ENCODE measurements around the gene C1orf185.
"Not testable (repeated sequence)": the region's sequence is repeated elsewhere in the genome, so short reads cannot be mapped to it uniquely, and the experiment has no call there.

Gene C1orf185

GRCh38 chr1:51158263-51158662 is 56.2 kb downstream of the C1orf185 start:
- H3K4me2 ChIP-seq (ENCODE audit: low read length, poor library complexity, severe bottlenecking): no peak overlapping the region

GRCh38 chr1:51162560-51162959 is 60.5 kb downstream of the C1orf185 start:
- not testable (repeated sequence) for H3K14ac ChIP-seq (ENCODE audit: low read length in 2 of 2); H3K4me3 ChIP-seq (ENCODE audit: insufficient read depth in 1 of 2, low read depth in 1 of 2, low read length in 2 of 2); H3K9ac ChIP-seq (ENCODE audit: low read length); H3K4me2 ChIP-seq (ENCODE audit: low read length, poor library complexity, severe bottlenecking); H3K79me1 ChIP-seq (replicated peaks; ENCODE audit: low read length, poor library complexity, severe bottlenecking); H3K23ac ChIP-seq (ENCODE audit: low read length in 2 of 2); H2AFZ ChIP-seq (ENCODE audit: low read depth, low read length); H2BK120ac ChIP-seq (ENCODE audit: low read depth, low read length); H2AK5ac ChIP-seq (ENCODE audit: low read length, severe bottlenecking); H2BK12ac ChIP-seq (ENCODE audit: low read length in 2 of 2); H3K27ac ChIP-seq (ENCODE audit: low read length, poor library complexity, severe bottlenecking); H3K27me3 ChIP-seq (ENCODE audit: control insufficient read depth in 1 of 2, insufficient read depth in 1 of 2, low read length in 2 of 2); H3K9me3 ChIP-seq (ENCODE audit: control insufficient read depth, low read length); H2BK15ac ChIP-seq (ENCODE audit: low read depth, poor library complexity, severe bottlenecking); DNase-seq; H3K36me3 ChIP-seq (ENCODE audit: control insufficient read depth in 1 of 2, insufficient read depth in 2 of 2, low read depth in 1 of 2, low read length in 2 of 2); H3K4me1 ChIP-seq (ENCODE audit: control insufficient read depth, insufficient read depth, low read depth, low read length); H4K8ac ChIP-seq (ENCODE audit: low read length); H4K91ac ChIP-seq (ENCODE audit: low read length); H2BK5ac ChIP-seq (ENCODE audit: low read depth, low read length, poor library complexity, severe bottlenecking); H3K4ac ChIP-seq (ENCODE audit: low read depth in 1 of 2, low read length in 2 of 2); H3K18ac ChIP-seq (ENCODE audit: low read depth in 1 of 2, low read length in 2 of 2)
- WGBS: 81% methylated on average over 5 of the region's 5 CpGs

More at GRCh38 chr1:51158263-51158662, 56.2 kb downstream of the C1orf185 start:
- Histone ChIP-seq H3K4ac (ENCODE audit: low read depth in 1 of 2, low read length in 2 of 2) (no peak overlapping the region), H4K8ac (ENCODE audit: low read length) (no peak overlapping the region), H3K9me3 (ENCODE audit: control insufficient read depth, low read length) (peaks cover 25% of the 10 kb centered on the region), H3K9ac (ENCODE audit: low read length) (no peak overlapping the region), H2AFZ (ENCODE audit: low read depth, low read length) (no peak overlapping the region), H2BK5ac (ENCODE audit: low read depth, low read length, poor library complexity, severe bottlenecking) (no peak overlapping the region), H3K4me3 (ENCODE audit: insufficient read depth in 1 of 2, low read depth in 1 of 2, low read length in 2 of 2) (no peak overlapping the region), H3K27ac (ENCODE audit: low read length, poor library complexity, severe bottlenecking) (no peak overlapping the region), H3K18ac (ENCODE audit: low read depth in 1 of 2, low read length in 2 of 2) (no peak overlapping the region), H2BK15ac (ENCODE audit: low read depth, poor library complexity, severe bottlenecking) (no peak overlapping the region), H2AK5ac (ENCODE audit: low read length, severe bottlenecking) (no peak overlapping the region), H3K27me3 (ENCODE audit: control insufficient read depth in 1 of 2, insufficient read depth in 1 of 2, low read length in 2 of 2) (no peaks in the 10 kb centered on the region), H3K4me1 (ENCODE audit: control insufficient read depth, insufficient read depth, low read depth, low read length) (no peaks in the 10 kb centered on the region), H3K36me3 (ENCODE audit: control insufficient read depth in 1 of 2, insufficient read depth in 2 of 2, low read depth in 1 of 2, low read length in 2 of 2) (no peaks in the 10 kb centered on the region), H2BK120ac (ENCODE audit: low read depth, low read length) (no peak overlapping the region), H4K91ac (ENCODE audit: low read length) (no peak overlapping the region), H2BK12ac (ENCODE audit: low read length in 2 of 2) (no peak overlapping the region), H3K14ac (ENCODE audit: low read length in 2 of 2) (no peak overlapping the region), H3K23ac (ENCODE audit: low read length in 2 of 2) (no peak overlapping the region), H3K79me1 (replicated peaks; ENCODE audit: low read length, poor library complexity, severe bottlenecking) (no peaks in the 10 kb centered on the region)
- no peak for DNase-seq
- 83% methylated on average over 3 of the region's 4 CpGs for WGBS

- no peak overlapping the region for H3K4ac ChIP-seq (ENCODE audit: low read depth in 1 of 2, low read length in 2 of 2)
- no peak overlapping the region for H4K91ac ChIP-seq (ENCODE audit: low read length)
- no peak overlapping the region for H3K4me3 ChIP-seq (ENCODE audit: insufficient read depth in 1 of 2, low read depth in 1 of 2, low read length in 2 of 2)
- no peak overlapping the region for H2BK15ac ChIP-seq (ENCODE audit: low read depth, poor library complexity, severe bottlenecking)
- H3K36me3 ChIP-seq (ENCODE audit: control insufficient read depth in 1 of 2, insufficient read depth in 2 of 2, low read depth in 1 of 2, low read length in 2 of 2): no peaks in the 10 kb centered on the region
- H3K23ac ChIP-seq (ENCODE audit: low read length in 2 of 2): no peak overlapping the region
- H2BK120ac ChIP-seq (ENCODE audit: low read depth, low read length): no peak overlapping the region
- H3K14ac ChIP-seq (ENCODE audit: low read length in 2 of 2): no peak overlapping the region
- no peak for DNase-seq
- no peaks in the 10 kb centered on the region for H3K79me1 ChIP-seq (replicated peaks; ENCODE audit: low read length, poor library complexity, severe bottlenecking)
- no peaks in the 10 kb centered on the region for H3K27me3 ChIP-seq (ENCODE audit: control insufficient read depth in 1 of 2, insufficient read depth in 1 of 2, low read length in 2 of 2)
- no peaks in the 10 kb centered on the region for H3K9me3 ChIP-seq (ENCODE audit: control insufficient read depth, low read length)
- no peak overlapping the region for H3K9ac ChIP-seq (ENCODE audit: low read length)
- H2AK5ac ChIP-seq (ENCODE audit: low read length, severe bottlenecking): no peak overlapping the region
- no peak overlapping the region for H2BK12ac ChIP-seq (ENCODE audit: low read length in 2 of 2)
- H2AFZ ChIP-seq (ENCODE audit: low read depth, low read length): no peak overlapping the region
- no peak overlapping the region for H3K4me2 ChIP-seq (ENCODE audit: low read length, poor library complexity, severe bottlenecking)
- no peak overlapping the region for H3K27ac ChIP-seq (ENCODE audit: low read length, poor library complexity, severe bottlenecking)
- no peaks in the 10 kb centered on the region for H3K4me1 ChIP-seq (ENCODE audit: control insufficient read depth, insufficient read depth, low read depth, low read length)
- no peak overlapping the region for H4K8ac ChIP-seq (ENCODE audit: low read length)
- H2BK5ac ChIP-seq (ENCODE audit: low read depth, low read length, poor library complexity, severe bottlenecking): no peak overlapping the region
- H3K18ac ChIP-seq (ENCODE audit: low read depth in 1 of 2, low read length in 2 of 2): no peak overlapping the region
These were observed 63.5 kb downstream of the C1orf185 start for GRCh38 chr1:51165540-51165939.

- Histone ChIP-seq H2BK15ac (ENCODE audit: low read depth, poor library complexity, severe bottlenecking) (no peak overlapping the region), H3K79me1 (replicated peaks; ENCODE audit: low read length, poor library complexity, severe bottlenecking) (no peaks in the 10 kb centered on the region), H2AFZ (ENCODE audit: low read depth, low read length) (no peak overlapping the region), H2BK12ac (ENCODE audit: low read length in 2 of 2) (no peak overlapping the region), H2BK120ac (ENCODE audit: low read depth, low read length) (no peak overlapping the region), H3K4me1 (ENCODE audit: control insufficient read depth, insufficient read depth, low read depth, low read length) (no peaks in the 10 kb centered on the region), H4K91ac (ENCODE audit: low read length) (no peak overlapping the region), H3K36me3 (ENCODE audit: control insufficient read depth in 1 of 2, insufficient read depth in 2 of 2, low read depth in 1 of 2, low read length in 2 of 2) (no peaks in the 10 kb centered on the region), H3K4me3 (ENCODE audit: insufficient read depth in 1 of 2, low read depth in 1 of 2, low read length in 2 of 2) (peak overlapping the region in 1 of 2 experiments; percentile 35), H3K9me3 (ENCODE audit: control insufficient read depth, low read length) (no peaks in the 10 kb centered on the region), H3K23ac (ENCODE audit: low read length in 2 of 2) (no peak overlapping the region), H2BK5ac (ENCODE audit: low read depth, low read length, poor library complexity, severe bottlenecking) (no peak overlapping the region), H4K8ac (ENCODE audit: low read length) (no peak overlapping the region), H3K9ac (ENCODE audit: low read length) (no peak overlapping the region), H3K4ac (ENCODE audit: low read depth in 1 of 2, low read length in 2 of 2) (no peak overlapping the region), H3K18ac (ENCODE audit: low read depth in 1 of 2, low read length in 2 of 2) (no peak overlapping the region), H3K27me3 (ENCODE audit: control insufficient read depth in 1 of 2, insufficient read depth in 1 of 2, low read length in 2 of 2) (no peaks in the 10 kb centered on the region), H3K4me2 (ENCODE audit: low read length, poor library complexity, severe bottlenecking) (no peak overlapping the region), H3K27ac (ENCODE audit: low read length, poor library complexity, severe bottlenecking) (no peak overlapping the region), H3K14ac (ENCODE audit: low read length in 2 of 2) (no peak overlapping the region), H2AK5ac (ENCODE audit: low read length, severe bottlenecking) (no peak overlapping the region)
- WGBS: 42% methylated on average over 1 of the region's 1 CpG
- peak; percentile 15 for DNase-seq
These were observed 66.3 kb downstream of the C1orf185 start for GRCh38 chr1:51168266-51168845.
